GM23338 (cell line): ENCODE results near the gene CDR2. TPM values are rescaled to one million over a fixed set of nuclear protein-coding genes. Genes with fewer than 3 reads are reported as not detected.

Experiments used
- ATAC-seq: fragments of 200-7000 bp; cut with Tn5 transposase; 3 replicates; pipeline ENCODE4 v1.9.1; 2020
- DNase-seq: peaks from one replicate; pipeline ENCODE4 v3.0.0-alpha.2; 2015; ENCODE audit warnings: low spot score
- H2AFZ ChIP-seq: fragments of 200-600 bp; sonication (generic); 2 replicates; pipeline ENCODE4 v1.8.0; 2016; ENCODE audit warnings: antibody characterized with exemption, mild to moderate bottlenecking, moderate library complexity
- H3F3A ChIP-seq: fragments of 200-600 bp; sonication (generic); replicated peaks from 2 replicates; pipeline ENCODE4 v1.8.0; 2017; ENCODE audit warnings: antibody characterized with exemption, mixed run types, low read depth
- H3K27ac ChIP-seq: fragments of 200-600 bp; sonication (generic); 2 replicates; pipeline ENCODE4 v1.6.1; 2016; ENCODE audit warnings: low read depth
- H3K27me3 ChIP-seq: fragments of 200-600 bp; sonication (generic); 2 replicates; pipeline ENCODE4 v1.8.0; 2016; ENCODE audit warnings: mild to moderate bottlenecking, mixed run types, moderate library complexity; ENCODE audit not compliant: insufficient read depth
- H3K36me3 ChIP-seq: fragments of 200-600 bp; sonication (generic); 2 replicates; pipeline ENCODE4 v1.8.0; 2016; ENCODE audit warnings: mild to moderate bottlenecking; ENCODE audit not compliant: insufficient read depth
- H3K4me1 ChIP-seq: fragments of 200-600 bp; sonication (generic); 2 replicates; pipeline ENCODE4 v1.8.0; 2016; ENCODE audit warnings: mild to moderate bottlenecking, moderate library complexity; ENCODE audit not compliant: insufficient read depth
- H3K4me2 ChIP-seq: fragments of 200-600 bp; sonication (generic); 2 replicates; pipeline ENCODE4 v1.7.1; 2017; ENCODE audit warnings: mixed run types
- H3K4me3 ChIP-seq: fragments of 200-600 bp; sonication (generic); 2 replicates; pipeline ENCODE4 v1.6.1; 2016; ENCODE audit warnings: mixed run types
- H3K79me2 ChIP-seq: fragments of 200-600 bp; sonication (generic); replicated peaks from 2 replicates; pipeline ENCODE4 v1.8.0; 2017; ENCODE audit warnings: mild to moderate bottlenecking; ENCODE audit not compliant: insufficient read depth
- H3K9me2 ChIP-seq: fragments of 200-600 bp; sonication (generic); 2 replicates; pipeline ENCODE4 v1.8.0; 2017; ENCODE audit not compliant: insufficient read depth
- H4K20me1 ChIP-seq: fragments of 200-600 bp; sonication (generic); replicated peaks from 2 replicates; pipeline ENCODE4 v1.8.0; 2017; ENCODE audit warnings: mild to moderate bottlenecking; ENCODE audit not compliant: insufficient read depth
- H3K27ac Mint-ChIP-seq: 2 replicates; pipeline ENCODE4 v1.8.0; 2020; ENCODE audit warnings: inconsistent platforms, mild to moderate bottlenecking, moderate library complexity, mixed read lengths
- H3K27me3 Mint-ChIP-seq: 3 replicates; pipeline ENCODE4 v1.8.0; 2022; ENCODE audit warnings: low read depth, mild to moderate bottlenecking, moderate library complexity, mixed read lengths, inconsistent platforms; ENCODE audit not compliant: insufficient read depth, poor library complexity
- H3K36me3 Mint-ChIP-seq: 3 replicates; pipeline ENCODE4 v1.8.0; 2021; ENCODE audit warnings: low read depth, mild to moderate bottlenecking, inconsistent platforms, moderate library complexity, mixed read lengths
- H3K4me1 Mint-ChIP-seq: 3 replicates; pipeline ENCODE4 v1.8.0; 2020; ENCODE audit warnings: mild to moderate bottlenecking, inconsistent platforms, mixed read lengths
- H3K4me3 Mint-ChIP-seq: 3 replicates; pipeline ENCODE4 v1.8.0; 2021; ENCODE audit warnings: moderate library complexity, mild to moderate bottlenecking, inconsistent platforms, mixed read lengths
- H3K9me3 Mint-ChIP-seq: 3 replicates; pipeline ENCODE4 v1.8.0; 2020; ENCODE audit warnings: moderate library complexity, mild to moderate bottlenecking, inconsistent platforms, mixed read lengths
- CREB1 ChIP-seq: fragments of 250-450 bp; sonication (Bioruptor Pico); IDR thresholded peaks from 2 replicates; pipeline ENCODE4 v1.5.0; 2020; ENCODE audit warnings: low read depth, mild to moderate bottlenecking, moderate library complexity
- CTCF ChIP-seq, 2 experiments: fragments of 200-600 bp in 1 of 2; sonication (generic) in 1 of 2; conservative IDR thresholded peaks; 2 replicates each; pipeline versions ENCODE4 v1.5.1 to v1.6.1; 2016 to 2017; ENCODE audit warnings: antibody characterized with exemption in 2 of 2, low read depth in 2 of 2, mild to moderate bottlenecking in 2 of 2, moderate library complexity in 1 of 2
- ETS1 ChIP-seq: IDR thresholded peaks from 2 replicates; pipeline ENCODE4 v1.6.1; 2016; ENCODE audit warnings: antibody characterized with exemption
- EZH2 ChIP-seq: fragments of 200-600 bp; sonication (generic); IDR thresholded peaks from one replicate; pipeline ENCODE4 v1.8.0; 2017; ENCODE audit warnings: antibody characterized with exemption, mild to moderate bottlenecking, low read depth; ENCODE audit not compliant: unreplicated experiment
- EZH2phosphoT487 ChIP-seq: fragments of 200-600 bp; sonication (generic); IDR thresholded peaks from one replicate; pipeline ENCODE4 v1.8.1; 2018; ENCODE audit warnings: antibody characterized with exemption; ENCODE audit not compliant: unreplicated experiment
- JUNB ChIP-seq: IDR thresholded peaks from one replicate; pipeline ENCODE4 v1.6.1; 2016; ENCODE audit warnings: antibody characterized with exemption; ENCODE audit not compliant: unreplicated experiment
- NANOG ChIP-seq: IDR thresholded peaks from 2 replicates; pipeline ENCODE4 v1.6.1; 2016; ENCODE audit warnings: antibody characterized with exemption, borderline replicate concordance
- POLR2AphosphoS5 ChIP-seq: IDR thresholded peaks from 2 replicates; pipeline ENCODE4 v1.6.1; 2016; ENCODE audit warnings: antibody characterized with exemption, low read depth
- REST ChIP-seq: IDR thresholded peaks from one replicate; pipeline ENCODE4 v1.6.1; 2018; ENCODE audit warnings: antibody characterized with exemption; ENCODE audit not compliant: unreplicated experiment
- STAT1 ChIP-seq: IDR thresholded peaks from one replicate; pipeline ENCODE4 v1.6.1; 2016; ENCODE audit warnings: antibody characterized with exemption; ENCODE audit not compliant: unreplicated experiment
- ZNF114 ChIP-seq: fragments of 250-450 bp; sonication (Bioruptor Pico); IDR thresholded peaks from 2 replicates; pipeline ENCODE4 v1.5.0; 2020; ENCODE audit warnings: mild to moderate bottlenecking, moderate library complexity
- ZNF331 ChIP-seq: fragments of 250-450 bp; sonication (Bioruptor Pico); IDR thresholded peaks from 2 replicates; pipeline ENCODE4 v1.5.0; 2020; ENCODE audit warnings: low read depth, mild to moderate bottlenecking, moderate library complexity
- ZNF462 ChIP-seq: fragments of 250-450 bp; sonication (Bioruptor Pico); IDR thresholded peaks from 2 replicates; pipeline ENCODE4 v1.5.0; 2020; ENCODE audit warnings: mild to moderate bottlenecking, moderate library complexity
- polyA plus RNA-seq: library from polyadenylated mRNA; unstranded; fragments of >200 nt; fragmentation: Nextera tagmentation; extraction: Ambion mirVana; gene quantifications from 2 replicates; pipeline ENCODE4 v1.2.1, GENCODE V29; 2016
- total RNA-seq: library from RNA; depleted of rRNA; stranded (reverse); fragments of >200 nt; shearing (Covaris generic); gene quantifications from 2 replicates; pipeline ENCODE4 v1.2.3, GENCODE V29; 2014

CDR2 gene
- total and polyA plus RNA-seq, 2 experiments from 2014 or later: 17.7 to 39.3 TPM

DNA sequence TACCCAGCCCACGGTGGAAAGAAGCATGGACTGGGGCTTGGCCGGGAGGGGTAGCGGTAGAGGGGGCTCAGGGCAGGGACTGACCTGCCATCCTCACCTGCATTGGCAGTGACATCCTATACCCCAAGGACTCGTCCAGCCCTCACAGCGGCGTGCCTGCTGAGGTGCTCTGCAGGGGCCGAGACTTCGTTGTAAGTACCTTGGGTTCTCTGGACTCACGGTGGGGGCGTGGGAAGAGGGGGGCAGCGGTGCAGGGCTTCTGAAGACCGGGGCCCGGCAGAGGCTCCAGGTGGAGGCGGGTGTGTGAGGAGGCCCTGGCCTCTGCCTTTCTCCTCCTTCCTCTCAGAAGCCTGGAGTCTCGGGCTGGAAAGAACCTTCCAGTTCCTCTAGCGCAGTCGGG lies 51.7 kb downstream of the CDR2 start:
- H3K4me1 Mint-ChIP-seq: peaks cover 2% of the 10 kb centered on the region; the same call in 1 of the 3 replicates
- H3K27me3 Mint-ChIP-seq: peaks cover 15% of the 10 kb centered on the region
- H3K4me3 Mint-ChIP-seq: no peak overlapping the region
- Histone ChIP-seq H3K36me3 (peaks cover 32% of the 10 kb centered on the region), H3K4me3 (no peak overlapping the region), H3K27ac (no peak overlapping the region), H3K27me3 (no peaks in the 10 kb centered on the region), H2AFZ (no peak overlapping the region), H3K9me2 (no peaks in the 10 kb centered on the region), H3K4me2 (no peak overlapping the region), H3K79me2 (peaks cover 11% of the 10 kb centered on the region), H3K4me1 (no peaks in the 10 kb centered on the region), H3F3A (peaks cover 16% of the 10 kb centered on the region), H4K20me1 (peaks cover 4% of the 10 kb centered on the region)
- H3K36me3 Mint-ChIP-seq: peaks cover 76% of the 10 kb centered on the region
- H3K27ac Mint-ChIP-seq: peak overlapping the region; percentile 84; the same call in 1 of the 2 replicates
- DNase-seq (no peak), ATAC-seq (no peak)
- TF ChIP-seq ETS1 (no peak), CREB1 (CRISPR knock-in tag) (no peak), STAT1 (no peak), JUNB (no peak), CTCF (conservative IDR thresholded peaks at IDR 0.05; ENCODE audit: low read depth in 2 of 2) (no peak), EZH2 (no peak), EZH2phosphoT487 (no peak), ZNF462 (CRISPR knock-in tag) (no peak), ZNF114 (CRISPR knock-in tag) (no peak), REST (no peak), POLR2AphosphoS5 (no peak), NANOG (no peak), ZNF331 (no peak)
- H3K9me3 Mint-ChIP-seq: no peaks in the 10 kb centered on the region
